ENCODE data around the gene TIMM22. TPM values are rescaled to one million over a fixed set of nuclear protein-coding genes. Genes with fewer than 3 reads are reported as not detected.
A peak's percentile ranks its signal among the peaks of the same experiment; 100 is the strongest.

The TIMM22 gene
- total and polyA plus RNA-seq, 2 donors from 2014 or later: 14.6 to 17.3 TPM

GRCh38 chr17:1037238-1037879 is 40.4 kb downstream of the TIMM22 start:
- Histone ChIP-seq H3K27me3 (ENCODE audit: control insufficient read depth, insufficient read depth, low read length) (no peaks in the 10 kb centered on the region), H3K4me1 (ENCODE audit: control insufficient read depth in 2 of 3, insufficient read depth in 2 of 3, low read depth in 1 of 3, low read length in 3 of 3) (peaks cover 0 to 8% (median 0%) of the 10 kb centered on the region in 3 donors), H3K27ac (ENCODE audit: low read depth in 2 of 2, low read length in 2 of 2) (no peak overlapping the region), H3K9ac (ENCODE audit: low read length in 3 of 3) (no peak overlapping the region), H3K36me3 (ENCODE audit: control insufficient read depth in 2 of 3, insufficient read depth in 3 of 3, low read length in 3 of 3) (peaks cover 0 to under 1% (median 0%) of the 10 kb centered on the region in 3 donors), H3K9me3 (ENCODE audit: control insufficient read depth in 2 of 3, insufficient read depth in 1 of 3, low read length in 3 of 3) (no peaks in the 10 kb centered on the region), H3K4me3 (ENCODE audit: low read length in 3 of 3) (no peak overlapping the region)
- FAIRE-seq (no peak), DNase-seq (no peak)
- no peak for TF ChIP-seq CTCF (IDR thresholded peaks at IDR 0.05; ENCODE audit: borderline replicate concordance, extremely low read depth, insufficient read depth)
- intact Hi-C loops (cut with DNase I): no loop called here

GRCh38 chr17:1038459-1039122 is 41.7 kb downstream of the TIMM22 start:
- H3K4me1 ChIP-seq (ENCODE audit: control insufficient read depth in 2 of 3, insufficient read depth in 2 of 3, low read depth in 1 of 3, low read length in 3 of 3): peaks cover 0 to 6% (median 0%) of the 10 kb centered on the region in 3 donors
- FAIRE-seq: no peak
- no peak for TF ChIP-seq CTCF (IDR thresholded peaks at IDR 0.05; ENCODE audit: borderline replicate concordance, extremely low read depth, insufficient read depth)
- no peaks in the 10 kb centered on the region for H3K27me3 ChIP-seq (ENCODE audit: control insufficient read depth, insufficient read depth, low read length)
- H3K9ac ChIP-seq (ENCODE audit: low read length in 3 of 3): no peak overlapping the region
- intact Hi-C loops (cut with DNase I): no loop called here
- peak overlapping the region in 1 of 2 donors; percentile 4 for H3K27ac ChIP-seq (ENCODE audit: low read depth in 2 of 2, low read length in 2 of 2)
- H3K9me3 ChIP-seq (ENCODE audit: control insufficient read depth in 2 of 3, insufficient read depth in 1 of 3, low read length in 3 of 3): no peaks in the 10 kb centered on the region
- H3K4me3 ChIP-seq (ENCODE audit: low read length in 3 of 3): no peak overlapping the region
- peak in 4 of 5 donors; percentile 41 to 65 (median 58) for DNase-seq
- H3K36me3 ChIP-seq (ENCODE audit: control insufficient read depth in 2 of 3, insufficient read depth in 3 of 3, low read length in 3 of 3): peaks cover 0 to 2% (median 0%) of the 10 kb centered on the region in 3 donors

- Histone ChIP-seq H3K27ac (ENCODE audit: low read depth in 2 of 2, low read length in 2 of 2) (peak overlapping the region; percentile 4 to 54), H3K27me3 (ENCODE audit: control insufficient read depth, insufficient read depth, low read length) (no peaks in the 10 kb centered on the region), H3K36me3 (ENCODE audit: control insufficient read depth in 2 of 3, insufficient read depth in 3 of 3, low read length in 3 of 3) (peaks cover 0 to 2% (median 0%) of the 10 kb centered on the region in 3 donors), H3K4me1 (ENCODE audit: control insufficient read depth in 2 of 3, insufficient read depth in 2 of 3, low read depth in 1 of 3, low read length in 3 of 3) (peaks cover 0 to 6% (median 0%) of the 10 kb centered on the region in 3 donors), H3K9me3 (ENCODE audit: control insufficient read depth in 2 of 3, insufficient read depth in 1 of 3, low read length in 3 of 3) (no peaks in the 10 kb centered on the region), H3K9ac (ENCODE audit: low read length in 3 of 3) (peak overlapping the region in 1 of 3 donors; percentile 19), H3K4me3 (ENCODE audit: low read length in 3 of 3) (no peak overlapping the region)
- FAIRE-seq (no peak), DNase-seq (peak in 3 of 5 donors; percentile 31 to 60 (median 41))
- intact Hi-C loops (cut with DNase I): no loop called here
- TF ChIP-seq CTCF (IDR thresholded peaks at IDR 0.05; ENCODE audit: borderline replicate concordance, extremely low read depth, insufficient read depth): no peak
These were observed 42.2 kb downstream of the TIMM22 start for GRCh38 chr17:1039123-1039507.

Data from kidney (tissue), 14 donors.